Measurements from ENCODE around the gene BMI1.

DNA sequence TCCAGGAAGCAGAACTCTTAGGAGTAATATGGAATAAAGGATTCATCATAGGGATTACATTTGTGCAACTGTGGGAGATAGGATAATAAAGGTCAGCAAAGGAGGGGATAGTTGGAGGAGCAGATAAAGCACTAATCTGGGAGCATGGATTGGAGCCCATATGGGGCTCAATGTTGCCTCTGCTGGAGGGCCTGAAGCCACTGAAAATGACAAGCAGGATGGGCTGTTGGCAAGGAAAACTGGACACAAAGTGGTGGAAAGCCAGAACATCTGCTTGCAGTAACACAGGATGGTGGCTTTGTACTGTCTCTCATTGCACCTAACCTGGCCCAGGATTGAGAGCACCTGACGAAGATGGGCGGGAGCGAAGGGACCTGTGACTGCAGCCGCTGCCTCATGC is 19.7 kb upstream of the BMI1 start:
- TF ChIP-seq CTCF (conservative IDR thresholded peaks at IDR 0.05; ENCODE audit: low read depth in 2 of 2) (peak; percentile 21 to 32; a peak in 3 of 4 replicates), EZH2 (IDR thresholded peaks at IDR 0.05; ENCODE audit: low read depth, unreplicated experiment) (no peak), EZH2phosphoT487 (IDR thresholded peaks at IDR 0.05; ENCODE audit: unreplicated experiment) (no peak), CREB1 (CRISPR knock-in tag; IDR thresholded peaks at IDR 0.05; ENCODE audit: low read depth) (no peak), POLR2AphosphoS5 (IDR thresholded peaks at IDR 0.05; ENCODE audit: low read depth) (no peak), NANOG (IDR thresholded peaks at IDR 0.05; ENCODE audit: borderline replicate concordance) (no peak), REST (IDR thresholded peaks at IDR 0.05; ENCODE audit: unreplicated experiment) (no peak), JUNB (IDR thresholded peaks at IDR 0.05; ENCODE audit: unreplicated experiment) (no peak), ZNF331 (CRISPR knock-in tag; IDR thresholded peaks at IDR 0.05; ENCODE audit: low read depth) (no peak), ZNF114 (CRISPR knock-in tag; IDR thresholded peaks at IDR 0.05) (no peak), STAT1 (IDR thresholded peaks at IDR 0.05; ENCODE audit: unreplicated experiment) (no peak), ZNF462 (CRISPR knock-in tag; IDR thresholded peaks at IDR 0.05) (no peak)
- TF ChIP-seq, protein P1, sequence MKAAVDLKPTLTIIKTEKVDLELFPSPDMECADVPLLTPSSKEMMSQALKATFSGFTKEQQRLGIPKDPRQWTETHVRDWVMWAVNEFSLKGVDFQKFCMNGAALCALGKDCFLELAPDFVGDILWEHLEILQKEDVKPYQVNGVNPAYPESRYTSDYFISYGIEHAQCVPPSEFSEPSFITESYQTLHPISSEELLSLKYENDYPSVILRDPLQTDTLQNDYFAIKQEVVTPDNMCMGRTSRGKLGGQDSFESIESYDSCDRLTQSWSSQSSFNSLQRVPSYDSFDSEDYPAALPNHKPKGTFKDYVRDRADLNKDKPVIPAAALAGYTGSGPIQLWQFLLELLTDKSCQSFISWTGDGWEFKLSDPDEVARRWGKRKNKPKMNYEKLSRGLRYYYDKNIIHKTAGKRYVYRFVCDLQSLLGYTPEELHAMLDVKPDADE (IDR thresholded peaks at IDR 0.05): no peak
